ENCODE data around the gene WDR3. TPM values are rescaled to one million over a fixed set of nuclear protein-coding genes. Genes with fewer than 3 reads are reported as not detected.

Gene WDR3
- 11.5 and 13.5 TPM in 2 replicates for total RNA-seq

GRCh38 chr1:117929343-117930172 is at the start of gene WDR3, which contains the start of gene GDAP2:
Gene WDR3 (plus strand): TSS chr1:117929739. CDS start chr1:117933320, 3,581 bp downstream.
Gene GDAP2 (minus strand): TSS chr1:117929621. CDS start chr1:117920357, 9,264 bp downstream.

Other genes with a start within 250 kb of the WDR3 start
- gene GDAP2, start 118 bp upstream of the WDR3 start, total RNA-seq = 31.9 and 35.8 TPM in 2 replicates